H1 (cell line): ENCODE data around the gene MAPK8IP3. TPM values are rescaled to one million over a fixed set of nuclear protein-coding genes. Genes with fewer than 3 reads are reported as not detected.

Experiments used
- CTCF ChIA-PET: fragments of 300-600 bp; sonication (Branson Sonifier 250); formaldehyde crosslinking; loops from one replicate; lab custom pipeline; 2021; ENCODE audit not compliant: partially characterized antibody; lab: Charles Lee
- POLR2A ChIA-PET: fragments of 300-600 bp; sonication (Branson Sonifier 250); formaldehyde crosslinking; loops from one replicate; lab custom pipeline; 2021; ENCODE audit warnings: inconsistent platforms; ENCODE audit not compliant: partially characterized antibody; lab: Charles Lee
- DNase-seq, 2 experiments: peaks; one replicate each; pipeline versions ENCODE4 v3.0.0 to v3.0.0-alpha.2; 2010 to 2022; ENCODE audit warnings: low spot score in 2 of 2, low read depth in 1 of 2, mixed read lengths in 1 of 2
- FAIRE-seq: peaks from 2 replicates; lab custom pipeline; 2011; peaks lifted over from hg19 to GRCh38; lab: Jason Lieb, UNC
- H2AFZ ChIP-seq: 2 replicates; pipeline ENCODE4 v1.8.1; 2012; ENCODE audit warnings: low read length, inconsistent platforms
- H2AK5ac ChIP-seq: 2 replicates; pipeline ENCODE4 v1.6.1; 2013; ENCODE audit warnings: low read depth, low read length
- H2BK120ac ChIP-seq: replicated peaks from 2 replicates; pipeline ENCODE3; 2013; ENCODE audit warnings: low read depth, low read length, inconsistent platforms
- H2BK12ac ChIP-seq: 2 replicates; pipeline ENCODE4 v1.6.1; 2013; ENCODE audit warnings: low read depth, low read length
- H2BK15ac ChIP-seq: 2 replicates; pipeline ENCODE4 v1.6.1; 2013; ENCODE audit warnings: low read length
- H2BK20ac ChIP-seq: 2 replicates; pipeline ENCODE4 v1.6.1; 2013; ENCODE audit warnings: low read length
- H2BK5ac ChIP-seq: 2 replicates; pipeline ENCODE4 v1.6.1; 2013; ENCODE audit warnings: low read depth, low read length
- H3K14ac ChIP-seq: 2 replicates; pipeline ENCODE4 v1.6.1; 2013; ENCODE audit warnings: inconsistent platforms; ENCODE audit not compliant: insufficient read length
- H3K18ac ChIP-seq: 2 replicates; pipeline ENCODE4 v1.6.1; 2013; ENCODE audit warnings: low read length; ENCODE audit errors: extremely low read depth
- H3K23ac ChIP-seq: 2 replicates; pipeline ENCODE4 v1.6.1; 2013; ENCODE audit warnings: inconsistent platforms; ENCODE audit not compliant: insufficient read length
- H3K23me2 ChIP-seq: 2 replicates; pipeline ENCODE4 v1.6.1; 2013; ENCODE audit warnings: low read depth, low read length
- H3K27ac ChIP-seq: 2 replicates; pipeline ENCODE4 v1.6.1; 2011; ENCODE audit warnings: low read depth, low read length, inconsistent platforms
- H3K27me3 ChIP-seq, 4 experiments: replicated peaks in 1 of 4; 1 replicate in 1 of 4; 2 replicates in 3 of 4; pipeline versions ENCODE4 v1.6.1 to v1.8.1; 2011 to 2013; ENCODE audit warnings: low read length in 3 of 4, mild to moderate bottlenecking in 3 of 4, inconsistent platforms in 2 of 4, mixed read lengths in 2 of 4, moderate library complexity in 1 of 4; ENCODE audit not compliant: control insufficient read depth in 3 of 4, insufficient read depth in 3 of 4; ENCODE audit errors: extremely low read depth in 1 of 4
- H3K36me3 ChIP-seq, 4 experiments: 2 replicates each; pipeline versions ENCODE4 v1.6.1 to v1.8.1; 2011 to 2013; ENCODE audit warnings: mild to moderate bottlenecking in 4 of 4, low read length in 3 of 4, moderate library complexity in 2 of 4, control low read depth in 1 of 4, inconsistent platforms in 1 of 4; ENCODE audit not compliant: insufficient read depth in 4 of 4, control insufficient read depth in 2 of 4
- H3K4ac ChIP-seq: replicated peaks from 2 replicates; pipeline ENCODE3; 2013; ENCODE audit warnings: low read length, low read depth, mixed read lengths, inconsistent platforms; ENCODE audit not compliant: insufficient read length
- H3K4me1 ChIP-seq, 4 experiments: replicated peaks in 1 of 4; 1 replicate in 1 of 4; 2 replicates in 3 of 4; pipeline versions ENCODE4 v1.6.1 to v1.8.1; 2011 to 2013; ENCODE audit warnings: low read length in 3 of 4, inconsistent platforms in 2 of 4, mixed read lengths in 1 of 4; ENCODE audit not compliant: insufficient read depth in 4 of 4, control insufficient read depth in 3 of 4
- H3K4me2 ChIP-seq, 2 experiments: 2 replicates each; pipeline versions ENCODE4 v1.6.1 to v1.8.1; 2011 to 2013; ENCODE audit warnings: low read depth in 2 of 2, low read length in 2 of 2, control low read depth in 1 of 2, inconsistent platforms in 1 of 2, mild to moderate bottlenecking in 1 of 2; ENCODE audit not compliant: insufficient read depth in 1 of 2
- H3K4me3 ChIP-seq, 4 experiments: fragments of 200-600, 300-600 bp in 1 of 4; sonication (generic), shearing (Covaris generic), sonication (Bioruptor Twin) in 1 of 4; 2 replicates each; pipeline versions ENCODE4 v1.5.1 to v1.8.1; 2011 to 2016; ENCODE audit warnings: low read length in 4 of 4, low read depth in 3 of 4, control low read depth in 2 of 4, inconsistent platforms in 2 of 4, mild to moderate bottlenecking in 2 of 4, mixed read lengths in 1 of 4, moderate library complexity in 1 of 4; ENCODE audit not compliant: insufficient read depth in 2 of 4; ENCODE audit errors: extremely low read depth in 1 of 4
- H3K56ac ChIP-seq: replicated peaks from 2 replicates; pipeline ENCODE3; 2013; ENCODE audit warnings: low read depth, mild to moderate bottlenecking, mixed read lengths, low read length, inconsistent platforms; ENCODE audit not compliant: insufficient read length
- H3K79me1 ChIP-seq: 2 replicates; pipeline ENCODE4 v1.6.1; 2013; ENCODE audit warnings: low read depth, low read length, control low read depth
- H3K79me2 ChIP-seq, 2 experiments: 2 replicates each; pipeline versions ENCODE4 v1.6.1 to v1.8.1; 2012 to 2013; ENCODE audit warnings: low read length in 2 of 2, mild to moderate bottlenecking in 2 of 2, inconsistent platforms in 1 of 2; ENCODE audit not compliant: insufficient read depth in 2 of 2, control insufficient read depth in 1 of 2
- H3K9ac ChIP-seq, 4 experiments: replicated peaks in 1 of 4; 1 replicate in 1 of 4; 2 replicates in 3 of 4; pipeline versions ENCODE4 v1.6.1 to v1.8.1; 2011 to 2013; ENCODE audit warnings: low read depth in 3 of 4, low read length in 3 of 4, control low read depth in 2 of 4, mild to moderate bottlenecking in 2 of 4, moderate library complexity in 2 of 4, inconsistent platforms in 1 of 4; ENCODE audit errors: extremely low read depth in 1 of 4
- H3K9me3 ChIP-seq, 2 experiments: 2 replicates each; pipeline versions ENCODE4 v1.6.1 to v1.8.1; 2012 to 2013; ENCODE audit warnings: mild to moderate bottlenecking in 2 of 2, moderate library complexity in 2 of 2, control low read depth in 1 of 2, inconsistent platforms in 1 of 2, low read depth in 1 of 2, low read length in 1 of 2, mixed read lengths in 1 of 2; ENCODE audit not compliant: insufficient read depth in 2 of 2
- H4K20me1 ChIP-seq, 2 experiments: replicated peaks in 1 of 2; 2 replicates each; pipeline versions ENCODE3 to v1.8.1; 2011 to 2013; ENCODE audit warnings: inconsistent platforms in 2 of 2, low read length in 2 of 2, mild to moderate bottlenecking in 1 of 2; ENCODE audit not compliant: insufficient read depth in 2 of 2, control insufficient read depth in 1 of 2
- H4K5ac ChIP-seq: 2 replicates; pipeline ENCODE4 v1.6.1; 2013; ENCODE audit warnings: low read length, low read depth, mixed read lengths, inconsistent platforms; ENCODE audit not compliant: insufficient read length
- H4K8ac ChIP-seq: 2 replicates; pipeline ENCODE4 v1.8.0; 2013; ENCODE audit warnings: mild to moderate bottlenecking, moderate library complexity, low read length, inconsistent platforms; ENCODE audit not compliant: insufficient read depth; ENCODE audit errors: extremely low read depth
- H4K91ac ChIP-seq: replicated peaks from 2 replicates; pipeline ENCODE3; 2013; ENCODE audit warnings: low read length, mixed read lengths, inconsistent platforms; ENCODE audit not compliant: insufficient read length
- EP300 ChIP-seq, 2 experiments: IDR thresholded peaks; 1 replicate in 1 of 2; 2 replicates in 1 of 2; pipeline ENCODE4 v1.6.1; 2011 to 2012; ENCODE audit warnings: low read depth in 2 of 2, low read length in 2 of 2, mild to moderate bottlenecking in 2 of 2, borderline replicate concordance in 1 of 2, inconsistent platforms in 1 of 2, moderate library complexity in 1 of 2
- GABPA ChIP-seq: IDR thresholded peaks from 2 replicates; pipeline ENCODE4 v1.6.1; 2011; ENCODE audit warnings: mild to moderate bottlenecking, low read length, moderate library complexity, borderline replicate concordance; ENCODE audit not compliant: insufficient read depth
- MAFK ChIP-seq: IDR thresholded peaks from 2 replicates; pipeline ENCODE4 v1.6.1; 2012; ENCODE audit warnings: low read depth, mild to moderate bottlenecking, improper control_type of control experiment, low read length
- PHF8 ChIP-seq: fragments of 200-600 bp; sonication (generic); conservative IDR thresholded peaks from 2 replicates; pipeline ENCODE4 v1.7.1; 2012; ENCODE audit warnings: low read depth, mild to moderate bottlenecking, inconsistent platforms, low read length, moderate library complexity
- POLR2A ChIP-seq, 2 experiments: IDR thresholded peaks; 1 replicate in 1 of 2; 2 replicates in 1 of 2; pipeline ENCODE4 v1.6.1; 2011; ENCODE audit warnings: low read depth in 2 of 2, low read length in 2 of 2, mild to moderate bottlenecking in 2 of 2; ENCODE audit errors: control extremely low read depth in 1 of 2
- RAD21 ChIP-seq, 2 experiments: IDR thresholded peaks in 1 of 2; conservative IDR thresholded peaks in 1 of 2; 2 replicates each; pipeline ENCODE4 v1.6.1; 2011; ENCODE audit warnings: low read depth in 2 of 2, low read length in 2 of 2, improper control_type of control experiment in 1 of 2, inconsistent platforms in 1 of 2, mild to moderate bottlenecking in 1 of 2, moderate library complexity in 1 of 2
- RBBP5 ChIP-seq: IDR thresholded peaks from 2 replicates; pipeline ENCODE4 v1.7.1; 2012; ENCODE audit warnings: low read depth, mild to moderate bottlenecking, inconsistent platforms, low read length, moderate library complexity, borderline replicate concordance
- SRF ChIP-seq: IDR thresholded peaks from 2 replicates; pipeline ENCODE4 v1.6.1; 2011; ENCODE audit warnings: mild to moderate bottlenecking, low read depth, low read length, moderate library complexity
- WGBS, 2 experiments: shearing (Covaris generic) in 1 of 2; methylation state at CpG; one replicate each; pipeline versions ENCODE4 v1.1.6 to v1.1.7; 2013 to 2015; ENCODE audit warnings: low lambda C conversion rate in 2 of 2, mixed read lengths in 2 of 2, inconsistent platforms in 1 of 2, low coverage in 1 of 2, missing lambda C conversion rate in 1 of 2; ENCODE audit not compliant: insufficient replicate concordance in 2 of 2, insufficient coverage in 1 of 2, insufficient read length in 1 of 2; ENCODE audit errors: extremely low coverage in 1 of 2, missing lambda C conversion rate in 1 of 2; 5-methylcytosine and 5-hydroxymethylcytosine counted together
- polyA plus RNA-seq, 7 experiments: library from polyadenylated mRNA; depleted of rRNA in 3 of 7; stranded (reverse) in 5 of 7; unstranded in 2 of 7; fragments of >200 nt in 5 of 7; fragments of 200-250 nt in 2 of 7; gene quantifications; 1 replicate in 5 of 7; 2 replicates in 1 of 7; 4 replicates in 1 of 7; pipeline versions ENCODE4 v1.2.1 to v1.2.3, GENCODE V29; 2011 to 2013; ENCODE audit warnings: missing spikeins in 2 of 7, mixed read lengths in 2 of 7
- total RNA-seq: library from RNA; stranded (reverse); fragmentation: NEBNext Ultra II Directional; extraction: Animal tissue kit (Norgen Biotek cat#: 25700); gene quantifications from 2 replicates; pipeline ENCODE4 v1.2.1, GENCODE V29; 2021
- TF ChIP-seq, protein P1 (sequence below): IDR thresholded peaks from 2 replicates; pipeline ENCODE4 v1.6.1; 2011; ENCODE audit warnings: low read length, improper control_type of control experiment
- TF ChIP-seq, protein P2 (sequence below): IDR thresholded peaks from 2 replicates; pipeline ENCODE4 v1.6.1; 2011; ENCODE audit warnings: low read depth, mild to moderate bottlenecking, low read length; ENCODE audit not compliant: insufficient read depth

Gene MAPK8IP3
- total and polyA plus RNA-seq, 2 of the 8 experiments (the other 6 are each of a cell fraction or from before 2014, with no cell fraction given): 16.9 to 43.4 TPM

DNA sequence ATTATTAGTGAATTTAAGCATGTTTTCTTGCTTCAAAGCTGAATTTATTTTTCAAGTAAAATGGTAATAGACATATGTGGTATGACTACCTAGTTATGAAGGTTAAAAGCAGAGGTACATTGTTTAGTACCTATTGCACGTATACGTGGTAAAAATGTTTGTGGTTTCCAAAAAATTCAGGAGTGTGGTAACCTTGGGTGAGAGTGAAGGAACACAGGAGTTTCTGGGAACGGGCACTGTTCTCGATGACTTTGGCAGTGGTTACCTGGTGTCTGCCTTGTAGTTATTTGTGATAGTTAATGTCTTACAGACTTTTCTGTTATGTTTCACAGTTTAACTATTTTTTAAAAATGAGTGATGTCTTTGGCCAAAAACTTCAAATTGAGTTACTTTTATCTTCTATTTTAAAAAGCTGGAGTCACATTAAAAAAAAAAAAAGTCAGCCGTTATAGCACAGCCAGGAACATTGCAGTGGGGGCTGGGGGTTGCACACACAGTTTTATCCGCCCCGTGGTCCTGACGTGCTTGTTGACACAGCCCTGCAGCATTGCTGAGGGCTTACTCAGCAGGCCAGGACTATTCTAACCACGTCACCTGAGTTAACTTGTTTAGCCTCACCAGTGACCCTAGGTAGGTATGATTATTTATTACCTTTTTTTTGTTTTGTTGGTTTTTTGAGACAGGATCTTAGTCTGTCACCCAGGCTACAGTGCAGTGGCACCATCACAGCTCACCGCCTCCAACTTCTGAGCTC, 17.0 kb upstream of the MAPK8IP3 start:
- ChIA-PET POLR2A (interaction anchor here (1.3 kb wide), 1 partner anchor 11 kb away, joined by 4 read pairs; the partner anchor contains the start of gene JPT2), CTCF (interaction anchor here (0.7 to 1.4 kb wide), 3 partner anchors 17 to 999 kb away, joined by 3 to 4 read pairs (median 3); partner anchors contain the start of gene MAPK8IP3)
- no peaks in the 10 kb centered on the region for H3K9me3 ChIP-seq
- H3K9ac ChIP-seq: no peak overlapping the region
- no peaks in the 10 kb centered on the region; the same call in 1 of the 2 replicates for H3K23me2 ChIP-seq
- 92% methylated on average over 10 of the region's 10 CpGs; no CpG with 5 or more reads in 1 of the 2 experiments for WGBS, 2 experiments
- H3K79me1 ChIP-seq: peaks cover 11% of the 10 kb centered on the region
- H3K4me2 ChIP-seq: no peak overlapping the region
- no peak overlapping the region for H3K27ac ChIP-seq
- H3K4me1 ChIP-seq: no peaks in the 10 kb centered on the region
- H2BK5ac ChIP-seq: no peak overlapping the region
- no peak overlapping the region for H2BK15ac ChIP-seq
- H2AK5ac ChIP-seq: no peak overlapping the region
- no peak overlapping the region for H3K4ac ChIP-seq
- no peaks in the 10 kb centered on the region for H3K27me3 ChIP-seq
- H4K8ac ChIP-seq: no peak overlapping the region
- no peak overlapping the region for H3K18ac ChIP-seq
- peaks cover 34 to 82% (median 66%) of the 10 kb centered on the region in 4 experiments for H3K36me3 ChIP-seq
- H2BK12ac ChIP-seq: no peak overlapping the region
- H2BK120ac ChIP-seq: no peak overlapping the region
- no peak overlapping the region for H3K14ac ChIP-seq
- H4K20me1 ChIP-seq: peaks cover 28 to 35% of the 10 kb centered on the region in 2 experiments
- no peak overlapping the region for H4K5ac ChIP-seq
- FAIRE-seq (no peak), DNase-seq (no peak)
- no peak overlapping the region for H2AFZ ChIP-seq
- H4K91ac ChIP-seq: no peak overlapping the region
- no peak overlapping the region for H2BK20ac ChIP-seq
- no peak overlapping the region for H3K23ac ChIP-seq
- H3K79me2 ChIP-seq: peaks cover 18 to 95% of the 10 kb centered on the region in 2 experiments
- no peak overlapping the region for H3K56ac ChIP-seq
- no peak overlapping the region for H3K4me3 ChIP-seq
- TF ChIP-seq POLR2A (IDR thresholded peaks at IDR 0.05; ENCODE audit: control extremely low read depth in 1 of 2, low read depth in 2 of 2, low read length in 2 of 2): no peak
- TF ChIP-seq RAD21 (IDR thresholded peaks at IDR 0.05 in 1 of 2, conservative IDR thresholded peaks at IDR 0.05 in 1 of 2; ENCODE audit: low read depth in 2 of 2, low read length in 2 of 2): no peak
- TF ChIP-seq GABPA: no peak
- TF ChIP-seq, protein P1, sequence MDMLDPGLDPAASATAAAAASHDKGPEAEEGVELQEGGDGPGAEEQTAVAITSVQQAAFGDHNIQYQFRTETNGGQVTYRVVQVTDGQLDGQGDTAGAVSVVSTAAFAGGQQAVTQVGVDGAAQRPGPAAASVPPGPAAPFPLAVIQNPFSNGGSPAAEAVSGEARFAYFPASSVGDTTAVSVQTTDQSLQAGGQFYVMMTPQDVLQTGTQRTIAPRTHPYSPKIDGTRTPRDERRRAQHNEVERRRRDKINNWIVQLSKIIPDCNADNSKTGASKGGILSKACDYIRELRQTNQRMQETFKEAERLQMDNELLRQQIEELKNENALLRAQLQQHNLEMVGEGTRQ: no peak
- TF ChIP-seq PHF8: no peak
- TF ChIP-seq EP300 (IDR thresholded peaks at IDR 0.05; ENCODE audit: borderline replicate concordance in 1 of 2, low read depth in 2 of 2, low read length in 2 of 2): no peak
- TF ChIP-seq SRF: no peak
- TF ChIP-seq RBBP5: no peak
- TF ChIP-seq, protein P2, sequence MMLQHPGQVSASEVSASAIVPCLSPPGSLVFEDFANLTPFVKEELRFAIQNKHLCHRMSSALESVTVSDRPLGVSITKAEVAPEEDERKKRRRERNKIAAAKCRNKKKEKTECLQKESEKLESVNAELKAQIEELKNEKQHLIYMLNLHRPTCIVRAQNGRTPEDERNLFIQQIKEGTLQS: no peak
- TF ChIP-seq MAFK: no peak
